Progenitor cell of endocrine pancreas (in vitro differentiated cells): ENCODE data around the gene OR56B1. TPM values are rescaled to one million over a fixed set of nuclear protein-coding genes. Genes with fewer than 3 reads are reported as not detected.

ENCODE experiments used
- DNase-seq: peaks from one replicate; pipeline ENCODE4 v3.0.0; 2021; ENCODE audit warnings: low spot score; ENCODE audit not compliant: unreplicated experiment
- H3K27ac Mint-ChIP-seq: 2 replicates; pipeline ENCODE4 v1.8.0; 2021; ENCODE audit warnings: mild to moderate bottlenecking, moderate library complexity, mixed read lengths
- H3K27me3 Mint-ChIP-seq: 2 replicates; pipeline ENCODE4 v1.8.0; 2021; ENCODE audit warnings: mixed read lengths
- H3K36me3 Mint-ChIP-seq: 2 replicates; pipeline ENCODE4 v1.8.0; 2022; ENCODE audit warnings: mixed read lengths; ENCODE audit not compliant: insufficient read depth
- H3K4me1 Mint-ChIP-seq: 2 replicates; pipeline ENCODE4 v1.8.0; 2021; ENCODE audit warnings: low read depth, mixed read lengths
- H3K4me3 Mint-ChIP-seq: 2 replicates; pipeline ENCODE4 v1.8.0; 2021; ENCODE audit warnings: low read depth, mild to moderate bottlenecking, moderate library complexity, mixed read lengths
- H3K9me3 Mint-ChIP-seq: 2 replicates; pipeline ENCODE4 v1.8.0; 2021; ENCODE audit warnings: low read depth, mixed read lengths
- total RNA-seq: library from RNA; stranded (reverse); gene quantifications from 2 replicates; pipeline ENCODE4 v1.2.1, GENCODE V29; 2021
- TF ChIP-seq, protein P1 (sequence below): fragments of 200-600 bp; sonication (generic); IDR thresholded peaks from one replicate; pipeline ENCODE4 v1.5.0; 2021; ENCODE audit warnings: antibody characterized with exemption, mild to moderate bottlenecking; ENCODE audit not compliant: unreplicated experiment

Gene OR56B1
- total RNA-seq, 1 donor from 2014 or later = not detected

DNA sequence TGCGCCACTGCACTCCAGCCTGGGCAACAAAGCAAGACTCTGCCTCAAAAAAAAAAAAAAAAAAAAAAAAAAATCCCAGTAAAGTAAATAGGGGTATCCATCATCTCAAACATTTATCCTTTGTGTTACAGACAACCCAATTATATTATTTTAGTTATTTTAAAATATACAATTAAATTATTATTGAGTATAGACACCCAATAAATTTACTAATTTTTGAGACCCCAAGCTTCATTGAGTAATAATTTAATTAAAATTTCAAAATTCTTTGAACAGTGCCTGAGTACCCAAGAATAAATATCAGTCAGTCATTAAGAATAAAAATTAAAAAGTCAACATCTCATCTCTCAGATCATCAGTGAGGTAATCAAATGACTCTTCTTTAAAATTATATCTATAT, 17.7 kb downstream of the OR56B1 start, which contains the start of gene OR52N4:
Gene OR52N4 (plus strand): TSS at position 301 of the 400 bp plus-strand sequence. CDS start 498 bp downstream, outside the sequence.
- TF ChIP-seq, protein P1, sequence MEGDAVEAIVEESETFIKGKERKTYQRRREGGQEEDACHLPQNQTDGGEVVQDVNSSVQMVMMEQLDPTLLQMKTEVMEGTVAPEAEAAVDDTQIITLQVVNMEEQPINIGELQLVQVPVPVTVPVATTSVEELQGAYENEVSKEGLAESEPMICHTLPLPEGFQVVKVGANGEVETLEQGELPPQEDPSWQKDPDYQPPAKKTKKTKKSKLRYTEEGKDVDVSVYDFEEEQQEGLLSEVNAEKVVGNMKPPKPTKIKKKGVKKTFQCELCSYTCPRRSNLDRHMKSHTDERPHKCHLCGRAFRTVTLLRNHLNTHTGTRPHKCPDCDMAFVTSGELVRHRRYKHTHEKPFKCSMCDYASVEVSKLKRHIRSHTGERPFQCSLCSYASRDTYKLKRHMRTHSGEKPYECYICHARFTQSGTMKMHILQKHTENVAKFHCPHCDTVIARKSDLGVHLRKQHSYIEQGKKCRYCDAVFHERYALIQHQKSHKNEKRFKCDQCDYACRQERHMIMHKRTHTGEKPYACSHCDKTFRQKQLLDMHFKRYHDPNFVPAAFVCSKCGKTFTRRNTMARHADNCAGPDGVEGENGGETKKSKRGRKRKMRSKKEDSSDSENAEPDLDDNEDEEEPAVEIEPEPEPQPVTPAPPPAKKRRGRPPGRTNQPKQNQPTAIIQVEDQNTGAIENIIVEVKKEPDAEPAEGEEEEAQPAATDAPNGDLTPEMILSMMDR = no peak
- H3K27ac Mint-ChIP-seq = no peak within 1 kb of the TSS
- no peak for DNase-seq
- H3K9me3 Mint-ChIP-seq = no peaks in the 10 kb centered on the region
- no peak within 1 kb of the TSS for H3K4me3 Mint-ChIP-seq
- peaks cover 3% of the 10 kb centered on the region for H3K4me1 Mint-ChIP-seq
- no peaks in the 10 kb centered on the region for H3K27me3 Mint-ChIP-seq
- no peaks in the 10 kb centered on the region for H3K36me3 Mint-ChIP-seq

DNA sequence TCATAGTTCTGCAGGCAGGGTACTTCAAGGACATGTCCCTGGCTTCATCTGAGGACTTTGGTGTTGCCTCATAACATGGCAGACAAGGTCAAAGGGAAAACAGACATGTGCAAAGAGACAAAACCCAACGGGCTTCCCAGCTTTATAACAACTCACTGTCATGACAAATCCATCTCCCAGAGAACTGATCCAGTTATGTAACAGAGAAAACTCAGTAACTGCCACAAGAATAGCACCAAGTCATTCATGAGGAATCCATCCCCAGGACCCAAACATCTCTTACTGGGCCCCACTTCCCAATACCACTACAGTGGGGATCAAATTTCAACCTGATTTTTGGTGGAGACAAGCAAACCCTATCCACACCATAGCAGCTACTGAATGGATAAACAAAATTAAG, 30.8 kb downstream of the OR56B1 start:
- Mint-ChIP-seq H3K4me1 (no peaks in the 10 kb centered on the region), H3K36me3 (no peaks in the 10 kb centered on the region), H3K4me3 (no peak overlapping the region), H3K9me3 (no peaks in the 10 kb centered on the region), H3K27me3 (no peaks in the 10 kb centered on the region), H3K27ac (no peak overlapping the region)
- TF ChIP-seq, protein P1 = no peak
- no peak for DNase-seq

DNA sequence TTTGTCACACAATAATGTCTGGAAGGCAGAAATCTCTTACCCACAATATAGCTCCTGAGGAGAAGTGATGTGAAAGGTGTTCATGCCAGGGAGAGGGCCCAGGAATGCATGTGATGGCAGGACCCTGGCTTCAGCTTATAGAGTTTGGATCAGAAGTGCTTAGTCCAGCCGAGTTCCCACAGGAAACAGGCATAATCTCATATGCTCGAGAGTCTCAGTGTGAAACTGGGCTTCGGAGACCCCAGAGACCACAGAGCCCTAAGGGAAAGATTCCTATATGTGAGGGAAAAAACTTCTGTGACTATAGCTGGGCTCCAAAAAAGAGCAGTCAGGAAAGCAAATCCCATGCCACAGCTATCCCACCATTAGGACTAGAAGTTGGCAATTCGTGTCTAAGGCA, 47.0 kb downstream of the OR56B1 start, which contains the start of gene OR52N5:
Gene OR52N5 (minus strand): TSS at position 101 of the 400 bp plus-strand sequence. CDS start 4,721 bp downstream, outside the sequence.
- no peaks in the 10 kb centered on the region for H3K36me3 Mint-ChIP-seq
- H3K4me1 Mint-ChIP-seq = no peaks in the 10 kb centered on the region
- peaks cover 23% of the 10 kb centered on the region for H3K27me3 Mint-ChIP-seq
- no peak within 1 kb of the TSS for H3K4me3 Mint-ChIP-seq
- no peak within 1 kb of the TSS for H3K27ac Mint-ChIP-seq
- no peak for DNase-seq
- TF ChIP-seq, protein P1 = no peak
- no peaks in the 10 kb centered on the region for H3K9me3 Mint-ChIP-seq

Other genes starting within 250 kb of the OR56B1 start
- gene OR52D1, start 247.8 kb upstream of the OR56B1 start, total RNA-seq = not detected in 2 replicates
- not detected in 2 replicates for gene UBQLN3, start 226.5 kb upstream of the OR56B1 start, total RNA-seq
- gene UBQLNL, start 219.7 kb upstream of the OR56B1 start, total RNA-seq = 0.53 and 0.79 TPM in 2 replicates
- gene OR52H1, start 187.9 kb upstream of the OR56B1 start, total RNA-seq = 0.26 TPM in 1 of 2 replicates, not detected in the other
- gene OR52B6, start 155.6 kb upstream of the OR56B1 start, total RNA-seq = not detected in 2 replicates
- gene TRIM6, start 139.8 kb upstream of the OR56B1 start, total RNA-seq = 5.4 and 5.8 TPM in 2 replicates
- 2.0 TPM in 2 replicates for gene TRIM34, start 111.4 kb upstream of the OR56B1 start, total RNA-seq
- gene TRIM5, start 51.4 kb upstream of the OR56B1 start, total RNA-seq = 38.9 and 40.8 TPM in 2 replicates
- gene TRIM22, start 46.7 kb upstream of the OR56B1 start, total RNA-seq = 0.89 and 1.7 TPM in 2 replicates
- gene OR52N4, start 17.8 kb downstream of the OR56B1 start, total RNA-seq = not detected in 2 replicates
- not detected in 2 replicates for gene OR52N5, start 46.9 kb downstream of the OR56B1 start, total RNA-seq
- not detected in 2 replicates for gene OR52N1, start 54.8 kb downstream of the OR56B1 start, total RNA-seq
- not detected in 2 replicates for gene OR52N2, start 72.5 kb downstream of the OR56B1 start, total RNA-seq
- not detected in 2 replicates for gene OR52E6, start 105.4 kb downstream of the OR56B1 start, total RNA-seq
- gene OR52E8, start 121.2 kb downstream of the OR56B1 start, total RNA-seq = not detected in 2 replicates
- gene OR52E4, start 144.2 kb downstream of the OR56B1 start, total RNA-seq = not detected in 2 replicates
- gene OR52E5, start 156.8 kb downstream of the OR56B1 start, total RNA-seq = not detected in 2 replicates
- not detected in 2 replicates for gene OR56A3, start 205.8 kb downstream of the OR56B1 start, total RNA-seq
- not detected in 2 replicates for gene OR56A5, start 232.0 kb downstream of the OR56B1 start, total RNA-seq